ENCODE measurements around the gene LSM4.

Gene LSM4

DNA sequence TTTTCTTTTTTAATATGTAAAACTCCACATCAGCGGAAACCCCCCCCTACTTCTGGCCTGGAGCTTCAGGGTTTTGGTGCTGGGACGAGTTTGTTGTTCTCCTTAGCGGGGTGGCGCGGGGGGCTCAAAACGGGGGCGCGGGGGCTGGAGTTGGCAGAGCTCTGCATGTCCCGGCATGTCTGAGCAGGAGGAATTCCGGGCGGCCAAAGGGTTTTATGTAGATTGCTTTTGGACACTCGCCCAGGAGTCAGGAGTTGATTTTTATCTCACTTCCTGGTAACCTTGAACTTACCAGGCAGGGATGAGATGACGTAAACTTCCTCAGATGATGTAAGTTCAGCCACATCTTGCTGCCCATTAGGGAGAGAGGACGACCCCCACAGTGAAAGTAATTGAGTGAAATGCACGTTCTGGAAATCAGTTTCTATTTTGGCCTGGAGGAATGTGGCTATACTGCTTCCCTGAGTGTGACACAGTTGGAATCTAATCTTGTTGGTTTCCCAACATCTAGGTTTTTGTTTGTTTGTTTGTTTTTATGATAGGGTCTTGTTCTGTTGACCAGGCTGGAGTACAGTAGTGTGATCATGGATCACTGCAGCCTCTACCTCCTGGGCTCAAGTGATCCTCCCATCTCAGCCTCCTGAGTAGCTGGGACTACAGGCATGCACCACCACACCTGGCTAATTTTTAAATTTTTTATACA lies 42.1 kb upstream of the LSM4 start (continued):
- TF ChIP-seq, protein P1, sequence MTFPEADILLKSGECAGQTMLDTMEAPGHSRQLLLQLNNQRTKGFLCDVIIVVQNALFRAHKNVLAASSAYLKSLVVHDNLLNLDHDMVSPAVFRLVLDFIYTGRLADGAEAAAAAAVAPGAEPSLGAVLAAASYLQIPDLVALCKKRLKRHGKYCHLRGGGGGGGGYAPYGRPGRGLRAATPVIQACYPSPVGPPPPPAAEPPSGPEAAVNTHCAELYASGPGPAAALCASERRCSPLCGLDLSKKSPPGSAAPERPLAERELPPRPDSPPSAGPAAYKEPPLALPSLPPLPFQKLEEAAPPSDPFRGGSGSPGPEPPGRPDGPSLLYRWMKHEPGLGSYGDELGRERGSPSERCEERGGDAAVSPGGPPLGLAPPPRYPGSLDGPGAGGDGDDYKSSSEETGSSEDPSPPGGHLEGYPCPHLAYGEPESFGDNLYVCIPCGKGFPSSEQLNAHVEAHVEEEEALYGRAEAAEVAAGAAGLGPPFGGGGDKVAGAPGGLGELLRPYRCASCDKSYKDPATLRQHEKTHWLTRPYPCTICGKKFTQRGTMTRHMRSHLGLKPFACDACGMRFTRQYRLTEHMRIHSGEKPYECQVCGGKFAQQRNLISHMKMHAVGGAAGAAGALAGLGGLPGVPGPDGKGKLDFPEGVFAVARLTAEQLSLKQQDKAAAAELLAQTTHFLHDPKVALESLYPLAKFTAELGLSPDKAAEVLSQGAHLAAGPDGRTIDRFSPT (tag by site-specific recombination; IDR thresholded peaks at IDR 0.05): peak; percentile 98
- TF ChIP-seq ZNF394 (tag by site-specific recombination; IDR thresholded peaks at IDR 0.05; ENCODE audit: borderline replicate concordance) (peak; percentile 50; the same call in 1 of the 2 replicates), ZNF133 (tag by site-specific recombination; IDR thresholded peaks at IDR 0.05) (no peak), ZNF16 (tag by site-specific recombination; IDR thresholded peaks at IDR 0.05; ENCODE audit: low read depth) (no peak; the same call in 1 of the 2 replicates), ZNF664 (tag by site-specific recombination; IDR thresholded peaks at IDR 0.05) (peak; percentile 65), ZNF274 (IDR thresholded peaks at IDR 0.05; ENCODE audit: low read length) (no peak), ZNF274 (tag by site-specific recombination; IDR thresholded peaks at IDR 0.05; ENCODE audit: borderline replicate concordance) (no peak), ZNF776 (tag by site-specific recombination; IDR thresholded peaks at IDR 0.05; ENCODE audit: borderline replicate concordance) (no peak), ZNF660 (tag by site-specific recombination; IDR thresholded peaks at IDR 0.05) (peak; percentile 100), ZNF624 (tag by site-specific recombination; IDR thresholded peaks at IDR 0.05) (no peak), ZNF768 (tag by site-specific recombination; IDR thresholded peaks at IDR 0.05) (no peak), ZNF37A (tag by site-specific recombination; IDR thresholded peaks at IDR 0.05) (no peak), ZNF169 (tag by site-specific recombination; IDR thresholded peaks at IDR 0.05) (no peak), ZNF501 (tag by site-specific recombination; IDR thresholded peaks at IDR 0.05) (no peak), ZNF416 (tag by site-specific recombination; IDR thresholded peaks at IDR 0.05) (no peak), BCL11A (tag by site-specific recombination; IDR thresholded peaks at IDR 0.05; ENCODE audit: low read depth) (peak; percentile 94)
- TF ChIP-seq, protein P2, sequence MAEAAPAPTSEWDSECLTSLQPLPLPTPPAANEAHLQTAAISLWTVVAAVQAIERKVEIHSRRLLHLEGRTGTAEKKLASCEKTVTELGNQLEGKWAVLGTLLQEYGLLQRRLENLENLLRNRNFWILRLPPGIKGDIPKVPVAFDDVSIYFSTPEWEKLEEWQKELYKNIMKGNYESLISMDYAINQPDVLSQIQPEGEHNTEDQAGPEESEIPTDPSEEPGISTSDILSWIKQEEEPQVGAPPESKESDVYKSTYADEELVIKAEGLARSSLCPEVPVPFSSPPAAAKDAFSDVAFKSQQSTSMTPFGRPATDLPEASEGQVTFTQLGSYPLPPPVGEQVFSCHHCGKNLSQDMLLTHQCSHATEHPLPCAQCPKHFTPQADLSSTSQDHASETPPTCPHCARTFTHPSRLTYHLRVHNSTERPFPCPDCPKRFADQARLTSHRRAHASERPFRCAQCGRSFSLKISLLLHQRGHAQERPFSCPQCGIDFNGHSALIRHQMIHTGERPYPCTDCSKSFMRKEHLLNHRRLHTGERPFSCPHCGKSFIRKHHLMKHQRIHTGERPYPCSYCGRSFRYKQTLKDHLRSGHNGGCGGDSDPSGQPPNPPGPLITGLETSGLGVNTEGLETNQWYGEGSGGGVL (tag by site-specific recombination; IDR thresholded peaks at IDR 0.05): peak; percentile 90
- TF ChIP-seq, protein P3, sequence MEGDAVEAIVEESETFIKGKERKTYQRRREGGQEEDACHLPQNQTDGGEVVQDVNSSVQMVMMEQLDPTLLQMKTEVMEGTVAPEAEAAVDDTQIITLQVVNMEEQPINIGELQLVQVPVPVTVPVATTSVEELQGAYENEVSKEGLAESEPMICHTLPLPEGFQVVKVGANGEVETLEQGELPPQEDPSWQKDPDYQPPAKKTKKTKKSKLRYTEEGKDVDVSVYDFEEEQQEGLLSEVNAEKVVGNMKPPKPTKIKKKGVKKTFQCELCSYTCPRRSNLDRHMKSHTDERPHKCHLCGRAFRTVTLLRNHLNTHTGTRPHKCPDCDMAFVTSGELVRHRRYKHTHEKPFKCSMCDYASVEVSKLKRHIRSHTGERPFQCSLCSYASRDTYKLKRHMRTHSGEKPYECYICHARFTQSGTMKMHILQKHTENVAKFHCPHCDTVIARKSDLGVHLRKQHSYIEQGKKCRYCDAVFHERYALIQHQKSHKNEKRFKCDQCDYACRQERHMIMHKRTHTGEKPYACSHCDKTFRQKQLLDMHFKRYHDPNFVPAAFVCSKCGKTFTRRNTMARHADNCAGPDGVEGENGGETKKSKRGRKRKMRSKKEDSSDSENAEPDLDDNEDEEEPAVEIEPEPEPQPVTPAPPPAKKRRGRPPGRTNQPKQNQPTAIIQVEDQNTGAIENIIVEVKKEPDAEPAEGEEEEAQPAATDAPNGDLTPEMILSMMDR (tag by site-specific recombination; IDR thresholded peaks at IDR 0.05): no peak
- TF ChIP-seq, protein P4, sequence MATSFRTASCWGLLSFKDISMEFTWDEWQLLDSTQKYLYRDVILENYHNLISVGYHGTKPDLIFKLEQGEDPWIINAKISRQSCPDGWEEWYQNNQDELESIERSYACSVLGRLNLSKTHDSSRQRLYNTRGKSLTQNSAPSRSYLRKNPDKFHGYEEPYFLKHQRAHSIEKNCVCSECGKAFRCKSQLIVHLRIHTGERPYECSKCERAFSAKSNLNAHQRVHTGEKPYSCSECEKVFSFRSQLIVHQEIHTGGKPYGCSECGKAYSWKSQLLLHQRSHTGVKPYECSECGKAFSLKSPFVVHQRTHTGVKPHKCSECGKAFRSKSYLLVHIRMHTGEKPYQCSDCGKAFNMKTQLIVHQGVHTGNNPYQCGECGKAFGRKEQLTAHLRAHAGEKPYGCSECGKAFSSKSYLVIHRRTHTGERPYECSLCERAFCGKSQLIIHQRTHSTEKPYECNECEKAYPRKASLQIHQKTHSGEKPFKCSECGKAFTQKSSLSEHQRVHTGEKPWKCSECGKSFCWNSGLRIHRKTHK (tag by site-specific recombination; IDR thresholded peaks at IDR 0.05): no peak
- TF ChIP-seq, protein P5, sequence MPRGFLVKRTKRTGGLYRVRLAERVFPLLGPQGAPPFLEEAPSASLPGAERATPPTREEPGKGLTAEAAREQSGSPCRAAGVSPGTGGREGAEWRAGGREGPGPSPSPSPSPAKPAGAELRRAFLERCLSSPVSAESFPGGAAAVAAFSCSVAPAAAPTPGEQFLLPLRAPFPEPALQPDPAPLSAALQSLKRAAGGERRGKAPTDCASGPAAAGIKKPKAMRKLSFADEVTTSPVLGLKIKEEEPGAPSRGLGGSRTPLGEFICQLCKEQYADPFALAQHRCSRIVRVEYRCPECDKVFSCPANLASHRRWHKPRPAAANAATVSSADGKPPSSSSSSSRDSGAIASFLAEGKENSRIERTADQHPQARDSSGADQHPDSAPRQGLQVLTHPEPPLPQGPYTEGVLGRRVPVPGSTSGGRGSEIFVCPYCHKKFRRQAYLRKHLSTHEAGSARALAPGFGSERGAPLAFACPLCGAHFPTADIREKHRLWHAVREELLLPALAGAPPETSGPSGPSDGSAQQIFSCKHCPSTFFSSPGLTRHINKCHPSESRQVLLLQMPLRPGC (tag by site-specific recombination; IDR thresholded peaks at IDR 0.05): peak; percentile 98
- TF ChIP-seq, protein P6, sequence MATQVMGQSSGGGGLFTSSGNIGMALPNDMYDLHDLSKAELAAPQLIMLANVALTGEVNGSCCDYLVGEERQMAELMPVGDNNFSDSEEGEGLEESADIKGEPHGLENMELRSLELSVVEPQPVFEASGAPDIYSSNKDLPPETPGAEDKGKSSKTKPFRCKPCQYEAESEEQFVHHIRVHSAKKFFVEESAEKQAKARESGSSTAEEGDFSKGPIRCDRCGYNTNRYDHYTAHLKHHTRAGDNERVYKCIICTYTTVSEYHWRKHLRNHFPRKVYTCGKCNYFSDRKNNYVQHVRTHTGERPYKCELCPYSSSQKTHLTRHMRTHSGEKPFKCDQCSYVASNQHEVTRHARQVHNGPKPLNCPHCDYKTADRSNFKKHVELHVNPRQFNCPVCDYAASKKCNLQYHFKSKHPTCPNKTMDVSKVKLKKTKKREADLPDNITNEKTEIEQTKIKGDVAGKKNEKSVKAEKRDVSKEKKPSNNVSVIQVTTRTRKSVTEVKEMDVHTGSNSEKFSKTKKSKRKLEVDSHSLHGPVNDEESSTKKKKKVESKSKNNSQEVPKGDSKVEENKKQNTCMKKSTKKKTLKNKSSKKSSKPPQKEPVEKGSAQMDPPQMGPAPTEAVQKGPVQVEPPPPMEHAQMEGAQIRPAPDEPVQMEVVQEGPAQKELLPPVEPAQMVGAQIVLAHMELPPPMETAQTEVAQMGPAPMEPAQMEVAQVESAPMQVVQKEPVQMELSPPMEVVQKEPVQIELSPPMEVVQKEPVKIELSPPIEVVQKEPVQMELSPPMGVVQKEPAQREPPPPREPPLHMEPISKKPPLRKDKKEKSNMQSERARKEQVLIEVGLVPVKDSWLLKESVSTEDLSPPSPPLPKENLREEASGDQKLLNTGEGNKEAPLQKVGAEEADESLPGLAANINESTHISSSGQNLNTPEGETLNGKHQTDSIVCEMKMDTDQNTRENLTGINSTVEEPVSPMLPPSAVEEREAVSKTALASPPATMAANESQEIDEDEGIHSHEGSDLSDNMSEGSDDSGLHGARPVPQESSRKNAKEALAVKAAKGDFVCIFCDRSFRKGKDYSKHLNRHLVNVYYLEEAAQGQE (tag by site-specific recombination; IDR thresholded peaks at IDR 0.05): no peak; the same call in 1 of the 2 replicates
- TF ChIP-seq, protein P7, sequence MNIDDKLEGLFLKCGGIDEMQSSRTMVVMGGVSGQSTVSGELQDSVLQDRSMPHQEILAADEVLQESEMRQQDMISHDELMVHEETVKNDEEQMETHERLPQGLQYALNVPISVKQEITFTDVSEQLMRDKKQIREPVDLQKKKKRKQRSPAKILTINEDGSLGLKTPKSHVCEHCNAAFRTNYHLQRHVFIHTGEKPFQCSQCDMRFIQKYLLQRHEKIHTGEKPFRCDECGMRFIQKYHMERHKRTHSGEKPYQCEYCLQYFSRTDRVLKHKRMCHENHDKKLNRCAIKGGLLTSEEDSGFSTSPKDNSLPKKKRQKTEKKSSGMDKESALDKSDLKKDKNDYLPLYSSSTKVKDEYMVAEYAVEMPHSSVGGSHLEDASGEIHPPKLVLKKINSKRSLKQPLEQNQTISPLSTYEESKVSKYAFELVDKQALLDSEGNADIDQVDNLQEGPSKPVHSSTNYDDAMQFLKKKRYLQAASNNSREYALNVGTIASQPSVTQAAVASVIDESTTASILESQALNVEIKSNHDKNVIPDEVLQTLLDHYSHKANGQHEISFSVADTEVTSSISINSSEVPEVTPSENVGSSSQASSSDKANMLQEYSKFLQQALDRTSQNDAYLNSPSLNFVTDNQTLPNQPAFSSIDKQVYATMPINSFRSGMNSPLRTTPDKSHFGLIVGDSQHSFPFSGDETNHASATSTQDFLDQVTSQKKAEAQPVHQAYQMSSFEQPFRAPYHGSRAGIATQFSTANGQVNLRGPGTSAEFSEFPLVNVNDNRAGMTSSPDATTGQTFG (tag by site-specific recombination; IDR thresholded peaks at IDR 0.05; ENCODE audit: borderline replicate concordance): no peak
